Activated CD4-positive, alpha-beta T cell treated with anti-CD3 and anti-CD28 coated beads, Interleukin-2, amount 10 ng/mL, durations not matched to agents 24 days and 14 days (primary cell): Measurements from ENCODE around the gene HSPG2. TPM values are rescaled to one million over a fixed set of nuclear protein-coding genes. Genes with fewer than 3 reads are reported as not detected.
A peak's percentile ranks its signal among the peaks of the same experiment; 100 is the strongest.
"Not testable (repeated sequence)": the region's sequence is repeated elsewhere in the genome, so short reads cannot be mapped to it uniquely, and the experiment has no call there.

ENCODE experiments used
- DNase-seq: peaks from one replicate; pipeline ENCODE4 v3.0.0; 2022
- H3K27ac Mint-ChIP-seq: one replicate; pipeline ENCODE4 v1.8.0; 2022; ENCODE audit warnings: mild to moderate bottlenecking, mixed read lengths
- H3K27me3 Mint-ChIP-seq: one replicate; pipeline ENCODE4 v1.8.0; 2022; ENCODE audit warnings: mixed read lengths
- H3K36me3 Mint-ChIP-seq: one replicate; pipeline ENCODE4 v1.8.0; 2022; ENCODE audit warnings: low read depth, mild to moderate bottlenecking, mixed read lengths
- H3K4me1 Mint-ChIP-seq: one replicate; pipeline ENCODE4 v1.8.0; 2021; ENCODE audit warnings: mixed read lengths
- H3K4me3 Mint-ChIP-seq: one replicate; pipeline ENCODE4 v1.8.0; 2022; ENCODE audit warnings: mild to moderate bottlenecking, moderate library complexity, mixed read lengths
- H3K9me3 Mint-ChIP-seq: one replicate; pipeline ENCODE4 v1.8.0; 2021; ENCODE audit warnings: mixed read lengths
- intact Hi-C: fragments of 100-400 bp; cut with micrococcal nuclease; formaldehyde crosslinking; loops from one replicate; pipeline ENCODE4 v1.15.1; 2023
- total RNA-seq: library from RNA; stranded (reverse); gene quantifications from 2 replicates; pipeline ENCODE4 v1.2.3, GENCODE V29; 2022

HSPG2 gene
- total RNA-seq, 1 donor from 2014 or later: 6.2 TPM

DNA sequence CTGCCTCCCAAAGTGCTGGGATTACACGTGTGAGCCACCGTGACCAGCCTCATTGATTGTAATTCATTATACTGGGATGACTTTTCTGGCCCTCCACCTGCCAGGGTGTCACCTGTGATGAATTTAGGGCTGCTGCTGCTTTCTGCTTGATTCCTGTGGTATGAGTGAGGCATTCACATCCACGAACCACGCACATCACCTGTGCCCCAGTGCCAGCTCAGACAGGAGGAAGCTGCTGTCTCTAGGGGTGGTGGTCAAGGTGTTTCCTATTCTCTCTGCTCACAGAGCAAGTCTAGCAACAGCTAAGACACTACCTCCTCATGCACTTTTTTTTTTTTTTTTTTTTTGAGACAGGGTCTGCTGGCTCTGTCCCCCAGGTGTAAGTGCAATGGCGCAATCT is 137.4 kb downstream of the HSPG2 start:
- no peak for DNase-seq
- Mint-ChIP-seq H3K4me1 (no peaks in the 10 kb centered on the region), H3K9me3 (no peaks in the 10 kb centered on the region), H3K36me3 (no peaks in the 10 kb centered on the region), H3K4me3 (no peak overlapping the region), H3K27me3 (peaks cover 2% of the 10 kb centered on the region), H3K27ac (no peak overlapping the region)
- intact Hi-C loops: no loop called here

DNA sequence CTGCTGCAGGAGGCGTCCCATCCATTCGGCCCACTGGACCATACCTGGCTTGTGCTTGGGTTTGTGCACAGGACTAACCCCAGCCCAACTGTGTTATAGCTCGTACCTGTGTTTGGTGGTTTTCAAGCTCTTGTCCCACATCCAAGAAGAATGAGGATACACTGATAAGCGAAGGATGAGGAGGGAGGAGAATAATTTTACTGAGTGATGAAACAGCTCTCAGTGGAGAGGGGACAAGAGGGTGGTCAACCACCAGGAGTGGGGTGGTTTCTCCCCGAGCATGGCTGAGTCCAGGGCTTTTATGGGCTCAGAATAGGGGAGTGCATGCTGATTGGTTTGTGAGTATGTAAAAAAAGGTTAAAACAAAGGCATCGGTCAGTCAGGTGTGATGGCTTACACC is 142.0 kb downstream of the HSPG2 start:
- intact Hi-C loops: no loop called here
- no peak overlapping the region for H3K4me3 Mint-ChIP-seq
- H3K27ac Mint-ChIP-seq: no peak overlapping the region
- peaks cover 3% of the 10 kb centered on the region for H3K4me1 Mint-ChIP-seq
- no peak for DNase-seq
- no peaks in the 10 kb centered on the region for H3K27me3 Mint-ChIP-seq
- H3K9me3 Mint-ChIP-seq: no peaks in the 10 kb centered on the region
- H3K36me3 Mint-ChIP-seq: no peaks in the 10 kb centered on the region

DNA sequence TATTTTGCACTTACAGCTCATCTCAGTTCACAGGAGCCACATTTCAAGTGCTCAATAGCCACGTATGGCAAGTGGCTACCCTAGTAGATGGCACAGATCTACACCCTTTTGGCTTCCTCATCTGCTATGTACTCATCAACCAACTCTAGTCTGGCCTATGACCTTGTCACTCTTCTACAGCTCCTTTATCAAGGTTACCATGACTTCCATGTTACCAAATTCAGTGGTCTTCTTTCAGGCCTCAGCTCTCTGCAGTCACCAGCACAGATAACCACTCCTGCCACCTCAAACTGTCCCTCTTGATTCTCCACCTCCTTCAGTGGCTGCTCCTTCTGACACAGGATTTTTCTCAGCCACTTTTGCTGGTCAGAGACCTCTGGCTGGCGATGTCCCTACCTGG is 142.5 kb downstream of the HSPG2 start:
- DNase-seq: no peak
- Mint-ChIP-seq H3K4me3 (no peak overlapping the region), H3K27ac (no peak overlapping the region), H3K9me3 (no peaks in the 10 kb centered on the region), H3K4me1 (peaks cover 3% of the 10 kb centered on the region), H3K36me3 (no peaks in the 10 kb centered on the region), H3K27me3 (no peaks in the 10 kb centered on the region)
- intact Hi-C loops: no loop called here

DNA sequence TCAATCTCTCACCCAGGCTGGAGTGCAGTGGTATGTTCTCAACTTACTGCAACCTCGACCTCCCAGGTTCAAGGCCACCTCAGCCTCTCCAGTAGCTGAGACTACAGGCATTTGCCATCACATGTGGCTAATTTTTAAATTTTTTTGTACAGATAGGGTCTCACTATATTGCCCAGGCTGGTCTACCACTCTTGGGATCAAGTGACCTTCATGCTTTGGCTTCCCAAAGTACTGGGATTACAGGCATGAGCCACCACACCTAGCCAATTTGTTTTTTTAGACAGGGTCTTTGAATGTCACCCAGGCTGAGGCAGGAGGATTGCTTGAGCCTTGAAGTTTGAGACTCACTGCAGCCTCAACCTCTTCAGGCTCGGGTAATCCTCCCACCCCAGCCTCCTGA is 144.0 kb downstream of the HSPG2 start:
- Mint-ChIP-seq H3K9me3 (no peaks in the 10 kb centered on the region), H3K27ac (no peak overlapping the region), H3K4me3 (no peak overlapping the region), H3K4me1 (peaks cover 3% of the 10 kb centered on the region), H3K27me3 (peaks cover 2% of the 10 kb centered on the region), H3K36me3 (no peaks in the 10 kb centered on the region)
- intact Hi-C loops: no loop called here
- no peak for DNase-seq

DNA sequence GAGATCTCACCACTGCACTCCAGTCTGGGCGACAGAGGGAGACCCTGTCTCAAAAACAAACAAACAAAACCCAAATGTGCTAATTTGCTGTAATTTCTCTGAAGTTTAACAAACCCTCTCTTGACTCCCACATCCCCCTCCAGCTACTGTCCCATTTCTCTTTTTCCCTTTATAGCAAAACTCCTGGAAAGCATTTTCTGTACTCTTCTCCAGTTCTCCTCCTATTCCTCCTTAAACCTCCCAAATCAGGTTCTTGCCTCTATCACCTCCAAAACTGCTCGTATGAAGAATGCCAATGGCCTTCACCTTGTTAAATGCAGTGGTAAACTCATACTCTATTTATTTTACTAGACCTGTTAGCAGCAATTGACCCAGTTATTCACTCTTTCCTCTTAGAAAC is 150.5 kb downstream of the HSPG2 start:
- no peaks in the 10 kb centered on the region for H3K9me3 Mint-ChIP-seq
- H3K27ac Mint-ChIP-seq: no peak overlapping the region
- H3K4me1 Mint-ChIP-seq: peaks cover 5% of the 10 kb centered on the region
- DNase-seq: no peak
- H3K27me3 Mint-ChIP-seq: peaks cover 5% of the 10 kb centered on the region
- peaks cover 3% of the 10 kb centered on the region for H3K36me3 Mint-ChIP-seq
- intact Hi-C loops: loop anchor here (10.0 kb wide), 1 partner anchor 492 kb away; the partner anchor contains the start of gene ECE1
- H3K4me3 Mint-ChIP-seq: no peak overlapping the region

DNA sequence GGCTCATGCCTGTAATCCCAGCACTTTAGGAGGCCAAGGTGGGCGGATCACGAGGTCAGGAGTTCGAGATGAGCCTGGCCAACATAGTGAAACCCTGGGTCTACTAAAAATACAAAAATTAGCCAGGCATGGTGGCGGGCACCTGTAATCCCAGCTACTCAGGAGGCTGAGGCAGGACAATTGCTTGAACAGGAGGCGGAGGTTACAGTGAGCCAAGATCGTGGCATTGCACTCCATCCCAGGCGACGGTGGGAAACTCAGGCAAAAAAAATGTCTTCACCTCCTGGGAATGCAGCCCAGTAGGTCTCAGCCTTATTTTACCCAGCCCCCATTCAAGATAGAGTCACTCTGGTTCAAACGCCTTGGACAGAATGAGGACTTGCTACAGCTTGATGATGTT is 151.3 kb downstream of the HSPG2 start:
- H3K36me3 Mint-ChIP-seq, H3K4me1 Mint-ChIP-seq, H3K27ac Mint-ChIP-seq, H3K4me3 Mint-ChIP-seq, H3K27me3 Mint-ChIP-seq, DNase-seq, H3K9me3 Mint-ChIP-seq: not testable (repeated sequence)
- intact Hi-C loops: loop anchor here (10.0 kb wide), 1 partner anchor 491 kb away; the partner anchor contains the start of gene ECE1

DNA sequence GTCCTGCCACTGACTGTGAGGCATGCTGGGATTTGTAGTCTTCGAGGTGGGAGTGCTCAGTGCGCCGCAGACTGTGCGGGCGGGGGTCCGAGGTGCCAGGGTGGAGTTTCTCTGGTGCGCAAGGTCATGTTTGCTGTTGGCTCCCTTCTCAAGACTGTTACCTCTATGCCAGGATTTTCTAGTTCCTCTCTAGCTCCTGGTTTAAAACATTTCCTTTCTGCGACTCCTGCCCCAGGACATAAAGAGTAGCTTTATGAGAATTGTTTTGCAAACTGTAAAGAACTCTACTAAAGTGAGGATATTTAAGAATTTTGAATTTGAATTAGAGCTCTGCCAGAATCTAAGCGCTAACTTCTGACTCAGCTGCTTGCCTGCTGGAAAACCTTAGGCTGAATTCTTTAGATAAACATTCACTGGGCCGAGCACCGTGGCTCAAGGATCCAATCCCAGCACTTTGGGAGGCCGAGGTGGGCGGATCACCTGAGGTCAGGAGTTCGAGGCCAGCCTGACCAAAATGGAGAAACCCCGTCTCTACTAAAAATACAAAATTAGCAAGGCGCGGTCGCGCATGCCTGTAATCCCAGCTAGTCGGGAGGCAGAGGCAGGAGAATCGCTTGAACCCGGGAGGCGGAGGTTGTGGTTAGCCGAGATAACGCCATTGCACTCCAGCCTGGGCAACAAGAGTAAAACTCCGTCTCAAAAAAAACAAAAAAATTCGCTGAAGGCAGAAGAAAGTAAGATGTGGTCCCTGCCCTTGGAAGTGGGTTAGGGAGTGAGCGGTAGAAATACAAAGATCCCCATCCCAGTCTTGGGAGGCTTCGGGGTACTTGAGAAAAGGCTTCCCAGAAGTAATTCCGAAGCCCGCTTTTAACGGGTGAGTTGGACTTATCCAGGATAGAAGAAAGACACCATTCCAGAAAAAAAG is 153.2 kb downstream of the HSPG2 start:
- intact Hi-C loops: loop anchor here (1.0 to 10.0 kb wide), 6 partner anchors 43 to 489 kb away; partner anchors contain the start of genes CDC42 and ECE1
- peak; percentile 61 for DNase-seq
- peaks cover 5% of the 10 kb centered on the region for H3K27me3 Mint-ChIP-seq
- peaks cover 12% of the 10 kb centered on the region for H3K36me3 Mint-ChIP-seq
- H3K4me1 Mint-ChIP-seq: peaks cover 15% of the 10 kb centered on the region
- peak overlapping the region; percentile 94 for H3K4me3 Mint-ChIP-seq
- H3K27ac Mint-ChIP-seq: peak overlapping the region; percentile 100
- no peaks in the 10 kb centered on the region for H3K9me3 Mint-ChIP-seq

DNA sequence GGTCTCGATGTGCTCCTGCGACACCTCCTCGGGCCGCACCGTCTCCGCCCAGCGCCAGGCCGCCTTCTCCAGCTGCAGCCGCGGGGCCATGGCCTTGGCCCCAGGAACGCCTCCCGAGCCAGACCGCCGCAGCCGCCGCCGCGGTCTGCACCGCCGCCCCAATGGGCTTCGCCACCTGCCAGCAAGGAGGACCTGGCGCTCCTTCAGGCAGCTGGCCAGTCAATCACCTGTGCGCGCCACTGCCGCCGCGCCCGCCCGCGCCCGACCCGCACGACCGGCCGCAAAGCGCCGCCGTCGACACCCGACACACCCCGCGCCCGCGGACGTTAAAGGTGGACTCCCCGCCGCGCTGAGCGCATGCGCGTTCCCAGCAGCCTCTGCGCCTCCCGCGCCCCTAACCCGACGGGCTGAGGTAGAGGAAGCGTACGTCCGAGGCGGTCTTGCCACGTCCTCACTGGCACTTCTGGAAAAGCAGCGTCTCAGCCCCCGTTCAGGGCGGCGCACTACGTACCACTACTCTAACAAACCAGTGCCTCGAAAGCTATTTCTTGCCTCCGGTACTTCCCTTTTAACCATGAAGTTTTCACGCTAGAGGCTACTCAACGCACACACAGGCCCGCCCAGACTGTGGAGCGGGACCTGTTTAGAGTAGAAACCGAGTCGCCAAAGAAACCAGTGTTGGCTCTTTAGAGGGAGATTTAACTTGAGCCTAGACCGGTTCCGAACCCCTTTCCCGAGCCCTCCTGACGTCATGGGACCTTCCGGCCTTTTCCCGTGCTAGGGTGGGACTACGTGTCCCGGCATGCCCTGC is 154.0 kb downstream of the HSPG2 start, which contains the start of gene USP48:
TSS of gene USP48 (minus strand) at position 282 of the 811 bp plus-strand sequence. CDS start at position 90, 192 bp downstream.
- H3K27ac Mint-ChIP-seq: peak within 1 kb of the TSS; percentile 100
- peaks cover 4% of the 10 kb centered on the region for H3K27me3 Mint-ChIP-seq
- H3K4me3 Mint-ChIP-seq: peak within 1 kb of the TSS; percentile 94
- intact Hi-C loops: loop anchor here (1.0 to 10.0 kb wide), 6 partner anchors 42 to 488 kb away; partner anchors contain the start of genes CDC42 and ECE1
- peaks cover 18% of the 10 kb centered on the region for H3K4me1 Mint-ChIP-seq
- peak; percentile 99 for DNase-seq
- H3K9me3 Mint-ChIP-seq: no peaks in the 10 kb centered on the region
- peaks cover 16% of the 10 kb centered on the region for H3K36me3 Mint-ChIP-seq

DNA sequence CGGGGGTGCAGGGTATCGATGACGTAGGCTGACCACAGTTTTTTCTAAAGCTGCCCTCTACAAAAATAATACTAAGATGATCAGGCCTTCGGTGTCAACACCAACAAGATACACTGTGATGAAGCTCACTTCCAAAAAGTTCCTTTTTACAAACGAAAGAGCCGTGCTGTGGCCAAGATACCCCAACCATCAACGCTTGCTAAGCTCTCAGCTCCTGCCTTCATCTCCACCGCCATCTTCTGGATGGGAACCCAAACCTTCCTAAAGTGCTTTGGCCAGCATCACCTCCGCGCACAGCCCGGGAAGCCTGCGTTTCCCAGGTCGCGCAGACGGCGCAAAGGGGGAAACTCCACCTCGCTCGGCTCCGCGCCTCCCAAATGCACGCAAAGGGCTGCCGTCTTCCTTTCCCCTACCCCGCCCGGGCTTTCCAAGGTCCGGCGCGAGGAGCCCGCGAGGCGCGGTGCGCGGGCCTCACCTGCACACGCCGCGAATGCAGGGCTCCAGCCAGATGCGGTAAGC is 154.7 kb downstream of the HSPG2 start:
- no peak for DNase-seq
- Mint-ChIP-seq H3K36me3 (peaks cover 18% of the 10 kb centered on the region), H3K9me3 (no peaks in the 10 kb centered on the region), H3K27me3 (peaks cover 4% of the 10 kb centered on the region), H3K4me3 (peak overlapping the region; percentile 94), H3K27ac (peak overlapping the region; percentile 100), H3K4me1 (peaks cover 22% of the 10 kb centered on the region)
- intact Hi-C loops: loop anchor here (2.0 to 10.0 kb wide), 5 partner anchors 42 to 488 kb away; partner anchors contain the start of gene ECE1

DNA sequence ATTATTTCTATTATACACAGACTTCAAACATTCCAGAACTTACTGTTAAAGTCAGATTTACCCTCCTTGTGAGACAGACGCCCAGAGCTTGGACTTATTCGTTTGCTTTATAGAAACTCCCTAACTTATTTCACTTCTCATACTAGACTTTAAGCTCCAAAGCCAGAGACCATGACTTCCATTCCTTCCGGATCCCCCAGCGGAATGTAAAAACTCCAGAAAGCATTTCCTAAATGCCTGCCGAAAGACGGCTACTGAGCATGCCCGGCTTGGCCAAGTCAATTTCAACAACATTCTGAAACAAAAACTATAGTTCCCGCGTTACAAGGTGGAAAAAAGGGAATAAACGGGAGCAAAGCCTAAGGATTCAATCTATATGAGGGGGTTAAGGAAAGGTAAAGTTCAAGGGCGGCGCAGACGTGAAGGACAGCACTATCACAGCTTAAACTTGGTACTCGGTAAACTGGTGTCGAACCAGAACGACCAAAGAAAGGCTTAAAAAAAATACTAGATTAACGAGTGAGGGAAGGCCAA is 155.2 kb downstream of the HSPG2 start:
- no peaks in the 10 kb centered on the region for H3K9me3 Mint-ChIP-seq
- intact Hi-C loops: loop anchor here (2.0 to 10.0 kb wide), 5 partner anchors 41 to 487 kb away; partner anchors contain the start of gene ECE1
- peaks cover 2% of the 10 kb centered on the region for H3K27me3 Mint-ChIP-seq
- H3K27ac Mint-ChIP-seq: peak overlapping the region; percentile 100
- no peak for DNase-seq
- H3K4me1 Mint-ChIP-seq: peaks cover 25% of the 10 kb centered on the region
- H3K4me3 Mint-ChIP-seq: peak overlapping the region; percentile 94
- peaks cover 20% of the 10 kb centered on the region for H3K36me3 Mint-ChIP-seq

DNA sequence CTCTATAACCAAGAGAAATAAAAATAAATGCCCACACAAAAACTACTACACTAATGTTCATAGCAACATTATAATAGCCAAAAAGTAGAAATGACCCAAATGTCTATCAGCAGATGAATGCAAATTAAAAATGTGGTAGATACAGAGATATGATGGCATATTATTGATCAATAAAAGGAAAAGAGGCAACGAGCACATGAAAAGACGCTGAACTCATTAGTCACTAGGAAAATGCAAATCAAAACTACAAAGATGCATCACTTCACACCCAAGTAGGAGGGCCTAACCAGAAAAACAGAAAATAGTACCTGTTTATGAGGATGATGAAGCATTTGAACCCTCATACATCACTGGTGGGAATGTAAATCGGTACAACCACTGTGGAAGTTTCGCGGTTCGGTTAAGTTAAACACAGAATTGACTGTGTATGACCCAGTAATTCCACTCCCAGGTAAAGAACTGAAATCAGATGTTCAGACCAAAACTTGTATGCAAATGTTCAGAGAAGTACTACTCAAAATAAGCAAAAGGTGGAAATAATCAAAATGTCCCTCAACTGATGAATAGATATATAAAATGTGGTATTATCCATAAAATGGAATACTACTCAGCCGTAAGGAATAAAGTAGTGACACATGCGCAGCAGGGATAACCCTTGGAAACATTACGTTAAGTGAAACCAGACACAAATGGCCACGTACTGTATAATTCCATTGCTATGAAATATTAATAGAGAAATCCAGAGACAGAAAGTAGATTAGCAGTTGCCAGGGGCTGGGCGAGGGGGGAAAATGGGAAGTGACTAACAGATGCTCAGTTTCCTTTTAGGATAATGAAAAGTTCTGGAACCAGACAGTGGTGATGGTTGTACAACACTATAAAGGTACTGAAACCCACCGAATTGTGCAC is 157.2 kb downstream of the HSPG2 start:
- peak overlapping the region; percentile 99 for H3K27ac Mint-ChIP-seq
- peaks cover 36% of the 10 kb centered on the region for H3K4me1 Mint-ChIP-seq
- peak overlapping the region; percentile 86 for H3K4me3 Mint-ChIP-seq
- peaks cover 26% of the 10 kb centered on the region for H3K36me3 Mint-ChIP-seq
- intact Hi-C loops: loop anchor here (1.0 to 10.0 kb wide), 4 partner anchors 14 to 485 kb away; partner anchors contain the start of gene ECE1
- H3K9me3 Mint-ChIP-seq: no peaks in the 10 kb centered on the region
- no peaks in the 10 kb centered on the region for H3K27me3 Mint-ChIP-seq
- peak; percentile 75 for DNase-seq

DNA sequence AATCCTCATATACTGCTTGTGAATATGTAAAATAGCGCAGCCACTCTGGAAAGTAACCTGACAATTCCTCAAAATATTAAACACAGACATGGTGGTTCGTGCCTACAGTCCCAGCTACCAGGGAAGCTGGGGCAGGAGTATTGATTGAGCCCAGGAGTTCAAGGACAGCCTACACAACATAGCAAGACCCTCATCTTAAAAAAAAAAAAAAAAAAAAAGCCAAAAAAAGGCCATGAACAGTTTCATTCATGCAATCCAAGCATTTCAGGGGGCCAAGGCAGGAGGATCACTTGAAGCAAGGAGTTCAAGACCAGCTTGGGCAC is 158.7 kb downstream of the HSPG2 start:
- Mint-ChIP-seq H3K4me1 (peaks cover 37% of the 10 kb centered on the region), H3K4me3 (peak overlapping the region; percentile 43), H3K27ac (peak overlapping the region; percentile 80), H3K27me3 (no peaks in the 10 kb centered on the region), H3K36me3 (peaks cover 26% of the 10 kb centered on the region), H3K9me3 (no peaks in the 10 kb centered on the region)
- DNase-seq: no peak
- intact Hi-C loops: no loop called here
